8988T (cell line): ENCODE data around the gene KCTD2.

Experiments
- DNase-seq: peaks from one replicate; pipeline ENCODE4 v3.0.0; 2011

The KCTD2 gene

DNA sequence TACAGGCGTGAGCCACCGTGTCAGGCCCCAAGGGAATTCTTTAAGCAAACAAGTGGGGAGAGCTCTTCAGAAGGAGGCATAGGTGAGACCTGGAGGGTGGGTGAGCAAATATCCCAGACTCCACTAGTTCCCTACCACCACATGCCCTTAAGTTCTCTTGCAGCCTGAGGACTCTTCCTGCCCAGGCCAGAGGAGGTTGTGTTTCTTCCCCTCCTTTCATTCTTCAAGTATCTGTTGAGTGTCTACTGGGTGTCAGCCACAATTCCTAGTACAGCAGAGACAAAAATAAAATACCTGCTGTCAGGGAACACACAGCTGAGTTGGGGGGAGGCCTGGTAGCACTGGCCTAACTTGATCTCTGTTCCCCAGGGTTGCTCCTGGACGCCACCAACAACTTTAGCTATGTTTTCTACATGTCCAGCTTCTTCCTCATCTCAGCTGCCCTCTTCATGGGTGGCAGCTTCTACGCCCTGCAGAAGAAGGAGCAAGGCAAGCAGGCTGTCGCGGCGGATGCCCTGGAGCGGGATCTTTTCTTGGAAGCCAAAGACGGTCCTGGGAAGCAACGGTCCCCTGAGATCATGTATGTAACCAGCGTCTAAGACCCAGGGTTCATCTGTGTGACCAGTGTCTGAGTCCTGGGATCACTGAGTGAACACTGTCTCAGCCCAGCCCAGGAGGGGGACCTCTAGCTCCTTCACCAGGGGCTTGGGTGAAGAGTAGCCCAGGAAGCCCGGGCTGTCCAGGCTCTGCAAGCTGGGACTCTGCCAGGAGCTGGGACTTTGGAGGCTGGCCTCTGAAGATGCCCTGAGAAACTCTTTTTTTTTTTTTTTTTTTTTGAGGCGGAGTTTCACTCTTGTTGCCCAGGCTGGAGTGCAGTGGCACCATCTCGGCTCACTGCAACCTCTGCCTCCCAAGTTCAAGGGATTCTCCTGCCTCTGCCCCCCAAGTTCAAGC lies 56.9 kb downstream of the KCTD2 start:
- no peak for DNase-seq

DNA sequence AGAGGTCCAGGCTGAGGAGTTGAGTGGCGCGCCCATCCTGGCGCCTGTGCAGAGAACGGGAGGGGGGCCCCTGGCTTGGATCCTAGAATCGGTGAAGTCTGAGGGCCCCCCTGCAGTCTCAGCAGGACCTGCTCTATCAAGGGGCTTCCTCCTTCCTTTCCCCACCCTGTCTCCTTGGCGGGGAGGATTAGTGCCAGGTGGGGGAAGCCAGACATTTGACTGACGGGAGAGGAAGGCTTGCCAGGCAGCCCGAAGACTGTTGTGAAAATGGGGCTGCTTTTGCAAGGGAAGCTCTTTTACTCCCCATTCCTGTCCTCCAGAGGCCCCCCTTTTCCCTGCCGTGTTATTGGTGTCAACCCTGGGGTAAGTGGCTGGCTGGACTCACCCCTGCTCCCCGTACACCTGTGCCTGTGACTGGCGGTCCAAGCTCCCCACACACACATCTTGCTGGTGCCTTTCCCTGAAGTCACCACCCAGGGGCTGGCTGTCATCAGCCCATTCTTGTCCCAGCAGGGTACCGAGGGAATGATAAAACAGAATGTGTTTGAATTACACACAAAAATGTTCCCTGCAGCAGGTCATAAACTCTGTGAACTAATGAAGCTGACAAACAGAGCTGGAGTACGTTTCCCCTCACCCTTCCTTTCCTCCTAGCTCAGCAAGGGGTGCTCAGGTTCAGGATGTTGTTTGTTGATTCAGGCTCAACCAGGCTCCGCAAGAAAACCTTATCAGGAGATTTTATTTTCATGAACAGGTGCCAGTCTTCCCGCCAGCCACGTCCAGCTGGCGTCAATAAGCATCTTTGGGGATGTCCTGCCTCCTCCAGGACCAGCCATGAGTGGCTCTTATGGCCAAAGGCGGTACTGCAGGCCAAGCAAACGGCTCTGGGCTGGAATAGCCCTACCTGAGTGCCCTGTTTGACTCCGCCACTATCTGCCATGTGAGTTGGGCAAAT lies 58.4 kb downstream of the KCTD2 start:
- DNase-seq, result peak; percentile 72

DNA sequence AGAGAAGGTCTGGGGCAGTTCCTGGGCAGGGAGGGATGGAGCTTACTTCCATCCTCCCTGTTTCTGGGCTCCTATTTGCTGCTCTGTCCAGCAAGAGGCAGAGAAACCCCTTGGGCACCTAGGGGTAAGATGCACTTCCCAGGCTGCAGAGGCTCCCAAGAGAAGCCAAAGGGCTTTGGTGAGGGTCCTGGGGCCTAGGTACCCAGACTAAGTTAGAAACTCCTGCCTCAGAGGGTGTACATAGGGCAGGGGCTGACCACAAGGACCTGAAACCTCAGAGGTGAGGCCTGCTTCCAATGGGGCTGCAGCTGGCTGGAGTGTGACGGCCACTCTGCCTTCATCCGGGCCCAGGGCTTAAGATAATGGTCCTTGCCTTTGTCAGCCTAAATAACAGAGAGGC lies 61.2 kb downstream of the KCTD2 start:
- DNase-seq, result no peak

DNA sequence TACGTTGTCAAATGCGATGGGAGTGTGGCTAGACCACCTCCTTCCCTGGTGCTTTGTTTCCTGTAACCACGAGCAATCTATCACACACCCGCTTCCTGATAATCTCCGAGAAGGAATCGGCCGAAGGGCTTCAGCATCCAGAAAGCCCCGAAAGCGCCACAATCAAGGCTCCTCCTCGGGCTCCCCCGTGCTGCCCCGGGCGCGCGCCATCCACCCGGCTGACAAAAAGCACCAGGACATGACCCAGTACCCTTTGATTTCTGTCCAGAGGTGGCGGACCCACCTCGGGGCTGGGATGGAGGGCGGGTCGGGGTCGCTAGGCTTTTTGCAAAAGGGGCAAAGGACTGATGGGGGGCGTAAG lies 62.0 kb downstream of the KCTD2 start:
- no peak for DNase-seq

DNA sequence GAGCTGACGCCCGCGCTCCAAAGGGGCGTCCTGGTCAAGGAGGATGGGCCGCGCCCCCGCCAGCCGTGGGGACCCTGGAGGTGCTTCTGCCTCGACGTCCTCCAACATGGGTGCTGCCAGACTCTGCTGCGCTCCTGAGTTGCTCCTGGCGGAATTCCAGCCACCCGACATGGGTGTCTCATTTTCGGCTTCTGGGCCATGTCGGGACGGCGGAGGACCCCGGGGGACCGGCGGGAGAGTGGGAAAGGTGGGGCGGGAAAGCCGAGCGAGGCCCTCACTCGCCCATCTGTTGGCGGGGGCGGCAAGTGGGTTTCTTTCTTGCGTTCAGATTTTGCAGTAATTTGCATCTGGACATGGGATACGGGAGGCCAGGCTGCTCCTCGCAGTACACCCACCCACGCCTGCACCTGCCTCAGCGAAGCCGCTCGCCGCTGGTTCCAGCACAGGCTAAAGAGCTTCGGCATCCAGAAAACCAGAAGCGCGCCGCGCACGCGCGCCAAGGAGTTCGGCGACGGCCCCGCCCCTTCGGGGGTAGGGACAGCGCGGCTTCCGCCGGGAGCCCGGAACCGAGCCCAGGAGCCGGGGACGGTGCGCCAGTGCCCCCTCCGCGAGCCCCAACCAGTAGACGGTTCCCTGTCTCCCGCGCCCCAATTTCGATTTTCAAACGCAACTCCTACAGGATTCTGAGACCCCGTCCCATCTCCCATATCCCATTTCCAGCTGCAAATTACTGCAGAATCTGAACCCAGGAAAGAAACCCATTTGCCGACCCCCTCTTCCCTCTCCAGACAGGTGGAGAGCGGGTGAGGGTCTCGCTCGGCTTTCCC lies 62.6 kb downstream of the KCTD2 start, which contains the start of gene ARMC7:
ARMC7 (plus strand) TSS at position 563 of the 827 bp plus-strand sequence. CDS start 320 bp downstream, outside the sequence.
- peak; percentile 92 for DNase-seq

DNA sequence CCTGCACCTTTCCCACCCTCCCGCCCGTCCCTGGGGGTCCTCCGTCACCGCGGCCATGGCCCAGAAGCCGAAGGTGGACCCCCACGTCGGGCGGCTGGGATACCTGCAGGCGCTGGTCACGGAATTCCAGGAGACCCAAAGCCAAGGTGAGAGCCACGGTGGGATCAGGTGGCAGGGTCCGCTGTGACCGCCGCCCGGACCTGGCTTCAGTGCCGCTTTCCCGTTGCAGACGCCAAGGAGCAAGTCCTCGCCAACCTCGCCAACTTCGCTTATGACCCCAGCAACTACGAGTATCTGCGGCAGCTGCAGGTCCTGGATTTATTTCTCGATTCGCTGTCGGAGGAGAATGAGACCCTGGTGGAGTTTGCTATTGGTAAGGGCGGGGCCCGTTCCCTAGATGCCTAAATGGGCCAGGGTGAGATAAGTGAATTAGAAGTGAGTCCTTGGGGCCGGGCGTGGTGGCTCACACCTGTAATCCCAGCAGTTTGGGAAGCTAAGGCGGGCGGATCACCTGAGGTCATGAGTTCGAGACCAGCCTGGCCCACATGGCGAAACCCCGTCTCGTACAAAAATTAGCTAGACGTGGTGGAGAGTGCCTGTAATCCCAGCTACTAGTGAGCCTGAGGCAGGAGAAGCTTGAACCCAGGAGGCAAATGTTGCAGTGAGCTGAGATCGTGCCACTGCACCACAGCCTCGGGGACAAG lies 63.4 kb downstream of the KCTD2 start:
- no peak for DNase-seq

DNA sequence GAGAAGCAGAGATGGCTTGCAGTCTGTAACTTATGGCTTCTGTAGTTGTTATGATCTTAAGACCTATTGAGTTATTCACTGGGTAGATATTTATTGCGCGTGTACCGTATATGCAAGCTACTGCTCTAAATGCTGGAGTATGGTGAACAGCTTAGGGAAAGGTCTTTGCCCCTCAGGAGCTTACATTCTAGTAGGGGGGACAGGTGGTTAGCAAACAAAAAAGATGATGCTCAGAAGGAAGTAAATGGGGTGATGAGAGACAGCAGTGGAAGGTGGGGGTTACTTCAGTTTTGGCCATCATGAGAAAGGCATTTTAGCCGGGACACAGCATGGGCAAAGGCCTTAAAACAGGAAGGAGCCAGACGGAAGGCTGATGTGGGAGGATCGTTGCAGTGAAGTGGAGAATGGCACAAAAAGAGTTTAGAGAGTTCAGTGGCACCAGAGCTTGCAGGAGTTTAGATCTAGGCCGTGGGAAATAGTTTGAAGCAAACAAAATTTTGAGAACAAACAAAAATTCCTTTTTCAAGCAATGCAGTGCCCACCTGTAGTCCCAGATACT lies 64.8 kb downstream of the KCTD2 start:
- no peak for DNase-seq

DNA sequence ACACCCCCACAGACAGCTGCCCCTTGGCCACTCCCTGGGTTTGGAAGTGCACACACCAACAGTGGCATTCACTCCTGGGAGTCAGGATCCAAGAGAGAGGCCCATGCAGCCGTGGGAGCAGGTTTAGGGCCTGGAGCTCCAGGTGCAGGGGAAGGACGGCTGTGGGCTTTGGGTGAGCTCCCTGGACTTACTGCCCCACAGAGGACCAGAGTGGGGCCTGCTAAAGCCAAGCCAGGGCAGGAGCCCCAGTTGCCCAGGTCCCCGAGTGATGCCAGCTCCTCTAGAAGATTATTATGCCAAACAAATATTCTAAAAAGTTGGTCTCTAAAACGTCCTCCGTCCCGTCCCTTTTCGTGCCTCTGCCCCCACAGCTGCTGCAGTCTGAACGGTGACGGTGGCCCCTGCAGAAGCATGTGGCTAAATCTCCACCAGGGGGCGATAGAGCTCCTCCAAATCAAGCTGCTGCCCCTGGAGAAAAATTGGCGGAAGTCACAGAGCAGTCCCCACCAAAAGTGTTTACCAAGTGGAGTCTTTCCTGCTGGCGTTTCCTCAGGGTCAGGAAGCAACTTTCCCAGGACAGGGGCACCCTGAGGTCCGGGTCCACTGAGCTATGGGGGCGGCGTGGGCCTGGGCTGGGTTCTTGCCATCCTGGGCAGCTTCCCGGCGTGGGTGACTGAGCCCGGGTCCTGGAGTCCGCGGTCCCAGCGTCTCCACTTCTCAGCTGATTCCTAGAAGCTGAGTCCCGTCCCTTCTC lies 67.0 kb downstream of the KCTD2 start:
- DNase-seq, result peak; percentile 53

DNA sequence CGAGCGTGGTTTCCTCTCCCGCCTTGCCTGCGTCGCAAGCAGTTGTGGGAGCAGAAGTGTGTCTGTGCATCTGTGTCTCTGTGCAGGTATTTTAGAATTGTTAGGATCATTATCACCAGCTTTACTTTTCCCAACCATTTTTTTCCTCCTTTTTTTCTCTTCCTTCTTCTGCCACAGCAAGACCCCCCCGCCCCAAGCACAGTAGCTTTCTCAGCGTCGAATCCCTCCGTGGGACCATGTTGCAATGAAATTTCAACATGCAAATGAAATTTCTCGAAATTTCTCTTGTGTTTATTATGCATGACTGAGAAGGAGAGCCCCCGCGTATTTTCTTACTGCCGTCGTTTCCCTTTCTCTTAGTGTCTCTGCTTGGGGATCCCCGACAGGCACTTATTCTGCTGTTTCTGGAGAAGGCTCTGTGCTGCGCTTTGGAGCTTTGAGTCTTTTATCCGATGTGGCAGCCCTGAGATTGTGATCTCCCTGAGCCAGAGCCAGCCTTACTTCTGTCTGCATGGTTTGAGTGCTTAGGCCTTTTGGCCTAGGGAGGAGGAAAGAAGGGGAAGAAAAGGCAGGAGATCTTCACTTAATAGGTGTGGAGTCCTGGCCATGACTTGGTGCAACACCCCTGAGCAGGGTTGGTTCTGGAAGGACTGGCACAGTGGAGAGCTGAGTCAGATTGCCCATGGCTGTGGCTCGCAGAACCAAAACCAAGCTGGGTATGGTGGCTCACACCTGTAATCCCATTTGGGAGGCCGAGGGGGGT lies 67.7 kb downstream of the KCTD2 start:
- no peak for DNase-seq
